Regular cardiac myocyte (primary cell): ENCODE data around the gene KIF23. TPM values are rescaled to one million over a fixed set of nuclear protein-coding genes. Genes with fewer than 3 reads are reported as not detected.

Experiments
- total RNA-seq: library from RNA; depleted of rRNA; stranded (reverse); fragments of >200 nt; gene quantifications from 2 replicates; pipeline ENCODE4 v1.2.3, GENCODE V29; 2014

KIF23 gene
- total RNA-seq, result 8.5 and 60.4 TPM in 2 replicates

DNA sequence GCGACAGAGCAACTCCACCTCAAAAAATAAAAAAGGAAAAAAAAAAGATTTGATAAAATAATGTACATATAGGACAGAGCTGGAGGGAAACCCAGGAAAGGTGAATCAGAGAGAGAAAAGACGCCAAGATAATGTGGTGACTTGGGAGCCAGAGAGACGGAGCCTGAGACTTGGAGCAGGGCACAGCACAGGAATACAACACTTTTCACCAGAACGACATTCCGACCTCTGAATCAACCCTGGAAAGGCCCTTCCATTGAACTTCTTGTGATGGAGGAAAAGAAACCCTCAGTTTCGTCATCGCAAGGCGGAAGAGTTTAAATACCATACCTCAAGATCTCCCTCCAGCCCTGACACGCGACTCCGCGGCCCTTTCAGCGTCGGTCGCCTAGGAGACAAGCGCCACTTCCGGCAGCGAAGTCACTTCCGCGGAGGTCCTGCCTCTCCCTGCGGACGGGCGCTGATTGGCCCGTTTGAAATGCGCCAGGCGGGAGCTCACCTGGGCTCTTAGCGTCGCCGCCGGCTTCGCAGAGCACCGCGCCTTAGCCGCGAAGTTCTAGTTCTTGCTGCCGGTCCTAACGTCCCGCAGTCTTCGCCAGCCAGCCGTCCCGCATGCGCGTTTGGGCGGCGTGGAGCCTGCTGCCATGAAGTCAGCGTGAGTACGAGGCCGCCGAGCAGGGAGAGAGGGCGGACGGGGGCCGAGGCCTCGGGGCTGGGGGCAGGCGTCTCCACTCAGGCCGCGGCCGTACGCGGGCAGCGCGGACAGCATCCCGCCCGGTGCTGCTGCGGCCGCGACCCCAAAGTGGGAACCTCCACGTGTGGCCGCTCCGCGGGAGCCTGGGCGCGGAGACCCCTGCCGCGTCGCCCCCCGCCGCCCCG, at the start of gene KIF23:
TSS of gene KIF23 (plus strand) at position 528 of the 879 bp plus-strand sequence. CDS start at position 645, 117 bp downstream.

DNA sequence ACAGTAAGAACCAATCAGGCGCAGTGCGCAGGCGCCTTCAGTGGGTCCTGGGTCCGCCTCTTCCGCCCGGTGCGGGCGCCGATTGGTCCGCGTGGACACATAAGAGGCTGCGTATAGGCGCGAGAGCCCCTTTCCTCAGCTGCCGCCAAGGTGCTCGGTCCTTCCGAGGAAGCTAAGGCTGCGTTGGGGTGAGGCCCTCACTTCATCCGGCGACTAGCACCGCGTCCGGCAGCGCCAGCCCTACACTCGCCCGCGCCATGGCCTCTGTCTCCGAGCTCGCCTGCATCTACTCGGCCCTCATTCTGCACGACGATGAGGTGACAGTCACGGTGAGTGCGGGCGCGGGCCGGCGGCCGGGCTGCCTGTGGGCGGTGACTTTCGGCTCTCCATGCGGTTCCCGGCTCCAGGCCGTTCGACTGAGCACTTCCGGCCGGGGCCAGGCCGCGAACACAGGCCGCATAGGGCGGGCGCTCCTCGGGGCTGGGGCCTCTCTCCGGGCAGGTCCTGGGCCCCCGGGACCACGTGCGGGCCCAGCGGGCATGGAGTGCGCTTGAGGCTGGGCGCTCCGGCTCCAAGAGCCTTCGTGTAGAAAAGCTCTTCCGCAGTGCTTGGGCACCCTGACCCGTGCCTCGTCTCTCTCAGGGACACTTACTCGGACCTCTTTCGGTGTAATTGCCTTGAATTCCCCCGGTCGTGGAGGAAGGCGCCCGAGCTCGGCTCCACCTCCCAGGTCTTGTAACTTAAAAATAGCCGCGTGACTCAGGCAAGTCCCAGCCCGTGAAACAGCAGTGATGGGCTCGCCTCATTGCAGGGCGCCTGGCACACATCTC, 38.8 kb downstream of the KIF23 start, which contains the start of gene RPLP1:
TSS of gene RPLP1 (plus strand) at position 127 of the 830 bp plus-strand sequence. CDS start at position 258, 131 bp downstream.

Other genes starting within 250 kb of the KIF23 start
- 0.58 and 2.3 TPM in 2 replicates for gene PAQR5, start 115.4 kb upstream of the KIF23 start, total RNA-seq
- 45.7 and 101 TPM in 2 replicates for gene RPLP1, start 38.5 kb downstream of the KIF23 start, total RNA-seq